T1000 (cell line): ENCODE data around the gene PHLDB3.
"Not testable (repeated sequence)": the region's sequence is repeated elsewhere in the genome, so short reads cannot be mapped to it uniquely, and the experiment has no call there.

Source experiments
- DNase-seq: peaks from one replicate; lab custom pipeline; 2025; ENCODE audit warnings: mixed read lengths; lab: John Stamatoyannopoulos, UW

PHLDB3 gene

DNA sequence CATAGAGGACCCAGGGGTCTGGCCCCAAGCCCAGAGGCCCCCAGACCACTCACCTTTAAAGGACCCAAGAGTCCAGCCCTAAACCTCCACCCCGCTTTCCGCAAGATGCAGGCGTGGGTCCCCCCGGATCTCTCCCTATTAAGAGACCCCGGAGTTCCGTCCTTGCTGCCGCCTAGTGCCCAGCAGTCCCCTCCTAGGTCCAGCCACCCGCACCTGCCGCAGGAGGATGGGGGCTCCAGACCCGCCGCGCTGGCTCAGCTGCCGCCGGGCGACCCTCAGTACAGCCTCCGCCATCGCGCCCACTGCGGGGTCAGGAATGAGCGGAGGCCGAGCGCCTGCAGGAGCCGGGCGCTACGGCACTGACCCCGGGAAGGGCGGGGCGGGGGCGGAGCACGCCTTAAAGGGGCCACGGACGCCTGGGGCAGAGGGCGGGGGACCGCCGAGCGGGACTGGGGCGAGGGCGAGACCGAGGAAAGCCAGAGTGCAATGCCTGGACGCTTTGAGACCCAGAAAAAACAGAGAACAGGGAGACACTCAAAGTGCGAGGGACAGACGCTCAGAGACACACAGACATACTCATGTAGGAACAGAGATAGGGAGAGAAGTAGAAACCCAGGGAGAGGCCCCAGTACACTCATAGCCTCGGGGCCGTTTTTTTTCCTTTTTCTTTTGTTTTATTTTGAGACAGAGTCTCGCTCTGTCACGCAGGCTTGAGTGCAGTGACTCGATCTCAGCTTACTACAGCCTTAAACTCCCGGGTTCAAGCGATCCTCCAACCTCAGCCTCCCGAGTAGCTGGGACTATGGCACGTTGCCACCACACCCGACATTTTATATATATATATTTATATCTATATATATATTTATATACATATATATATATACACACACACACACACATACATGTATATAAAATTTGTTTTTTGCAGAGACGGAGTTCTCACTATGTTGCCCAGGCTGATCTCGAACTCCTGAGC, 22.6 kb upstream of the PHLDB3 start, which contains the start of gene ETHE1:
Gene ETHE1 (minus strand): TSS at position 318 of the 976 bp plus-strand sequence. CDS start 24 bp downstream, at position 294.
- peak; percentile 53 for DNase-seq

GRCh38 chr19:43525836-43526771, 21.6 kb upstream of the PHLDB3 start:
- no peak for DNase-seq

DNA sequence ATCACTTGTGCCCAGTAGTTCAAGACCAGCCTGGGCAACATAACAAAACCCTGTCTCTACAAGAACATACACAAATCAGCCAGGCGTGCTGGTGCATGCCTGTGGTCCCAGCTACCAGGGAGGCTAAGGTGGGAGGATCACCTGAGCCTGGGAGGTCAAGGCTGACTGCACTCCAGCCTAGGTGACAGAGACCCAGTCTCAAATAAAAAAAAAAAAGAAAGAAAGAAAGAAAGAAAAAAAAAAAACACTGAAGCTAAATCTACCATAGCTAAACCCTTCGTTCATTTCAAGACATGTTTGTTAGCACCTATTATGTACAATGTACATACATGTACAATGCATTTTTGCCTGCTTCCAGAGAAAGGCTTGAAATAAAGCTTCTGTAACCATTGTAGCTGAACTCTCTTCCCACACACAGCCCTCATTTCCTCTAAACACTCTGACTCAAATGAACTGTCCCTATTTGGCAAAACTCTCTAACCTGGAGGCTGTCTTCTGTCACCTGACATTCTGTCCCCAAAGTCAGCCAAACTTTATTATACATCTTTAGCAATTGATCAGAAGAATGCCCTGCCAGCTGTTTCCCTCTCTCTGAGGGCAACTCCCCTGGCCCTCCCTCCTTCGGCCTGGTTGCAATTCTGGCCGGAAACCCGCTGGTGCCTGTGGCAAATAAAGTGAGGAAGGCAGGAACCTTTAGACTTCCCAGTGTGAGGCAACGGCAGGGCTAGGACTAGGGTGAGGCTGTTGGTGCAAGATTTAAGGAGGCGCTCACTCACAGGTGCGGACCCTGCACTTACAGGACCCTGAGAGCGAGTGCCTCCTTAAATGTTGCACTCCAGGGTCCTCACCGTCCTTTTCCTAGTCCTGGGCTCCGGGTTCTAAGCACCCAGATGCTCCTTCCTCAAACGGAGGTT, 20.6 kb upstream of the PHLDB3 start:
- DNase-seq: no peak

GRCh38 chr19:43523696-43524095, 19.1 kb upstream of the PHLDB3 start:
- not testable (repeated sequence) for DNase-seq

DNA sequence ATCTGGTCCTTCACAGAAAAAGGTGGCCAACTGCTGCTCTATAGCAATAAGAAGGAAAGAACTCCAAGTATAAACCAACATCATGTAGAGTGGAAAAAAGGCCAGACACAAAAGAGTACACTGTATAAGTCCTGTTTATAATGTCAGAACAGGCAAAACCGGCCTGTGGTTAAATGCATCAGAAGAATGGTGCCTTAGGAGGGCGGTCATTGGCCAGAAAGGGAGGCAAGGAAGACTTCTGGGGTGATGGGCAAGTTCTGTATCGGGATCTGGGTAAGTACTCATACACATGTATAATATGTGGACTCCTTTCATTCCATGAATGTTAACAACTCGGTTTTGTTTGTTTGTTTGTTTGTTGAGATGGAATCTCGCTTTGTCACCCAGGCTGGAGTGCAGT, 18.4 kb upstream of the PHLDB3 start:
- DNase-seq: no peak

GRCh38 chr19:43519436-43520088, 15.0 kb upstream of the PHLDB3 start:
- peak; percentile 81 for DNase-seq

DNA sequence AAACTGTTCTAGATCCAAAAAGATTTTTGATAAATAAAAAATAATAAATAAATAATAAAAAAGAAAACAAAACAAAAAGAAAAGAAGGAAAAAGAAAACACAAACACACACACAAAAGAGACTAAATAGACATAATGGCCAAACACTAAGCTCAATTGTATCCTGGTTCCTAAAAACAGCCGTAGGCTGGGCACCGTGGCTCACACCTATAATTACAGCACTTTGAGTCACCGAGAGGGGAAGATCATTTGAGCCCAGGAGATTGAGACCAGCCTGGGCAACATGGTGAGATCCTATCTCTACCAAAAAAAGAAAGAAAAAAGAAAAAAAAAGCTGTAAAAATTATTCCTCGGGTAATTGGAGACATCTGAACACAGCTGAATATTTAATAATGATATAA, 13.5 kb upstream of the PHLDB3 start:
- DNase-seq: no peak

DNA sequence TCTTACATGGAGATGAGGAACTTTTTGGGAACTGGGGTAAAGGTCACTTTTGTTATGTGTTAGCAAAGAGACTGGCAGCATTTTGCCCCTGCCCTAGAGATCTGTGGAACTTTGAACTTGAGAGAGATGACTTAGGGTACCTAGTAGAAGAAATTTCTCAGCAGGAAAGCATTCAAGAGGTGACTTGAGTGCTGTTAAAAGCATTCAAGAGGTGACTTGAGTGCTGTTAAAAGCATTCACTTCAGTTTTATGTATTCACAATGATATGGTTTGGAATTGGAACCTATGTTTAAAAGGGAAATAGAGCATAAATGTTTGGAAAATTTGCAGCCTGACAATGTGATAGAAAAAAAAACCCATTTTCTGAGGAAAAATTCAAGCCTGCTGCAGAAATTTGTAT, 7.9 kb upstream of the PHLDB3 start:
- not testable (repeated sequence) for DNase-seq

GRCh38 chr19:43511324-43511723, 6.8 kb upstream of the PHLDB3 start:
- no peak for DNase-seq

DNA sequence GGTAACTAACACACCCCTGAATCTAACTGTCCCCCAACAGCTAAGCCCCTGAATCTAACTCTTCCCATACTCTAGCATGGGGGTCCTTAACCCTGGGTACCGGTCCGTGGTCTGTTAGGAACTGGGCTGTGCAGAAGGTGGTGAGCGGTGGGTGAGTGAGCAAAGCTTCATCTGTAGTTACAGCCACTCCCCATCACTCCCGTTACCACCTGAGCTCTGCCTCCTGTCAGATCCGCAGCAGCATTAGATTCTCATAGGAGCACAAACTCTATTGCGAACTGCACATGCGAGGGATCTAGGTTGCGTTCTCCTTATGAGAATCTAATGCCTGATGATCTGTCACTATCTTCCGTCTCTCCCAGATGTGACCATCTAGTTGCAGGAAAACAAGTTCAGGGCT, 6.2 kb upstream of the PHLDB3 start:
- DNase-seq: no peak

- DNase-seq: no peak
These were observed 3.3 kb upstream of the PHLDB3 start for GRCh38 chr19:43507880-43508279.

- DNase-seq: no peak
These were observed 2.1 kb upstream of the PHLDB3 start for GRCh38 chr19:43506629-43507028.

DNA sequence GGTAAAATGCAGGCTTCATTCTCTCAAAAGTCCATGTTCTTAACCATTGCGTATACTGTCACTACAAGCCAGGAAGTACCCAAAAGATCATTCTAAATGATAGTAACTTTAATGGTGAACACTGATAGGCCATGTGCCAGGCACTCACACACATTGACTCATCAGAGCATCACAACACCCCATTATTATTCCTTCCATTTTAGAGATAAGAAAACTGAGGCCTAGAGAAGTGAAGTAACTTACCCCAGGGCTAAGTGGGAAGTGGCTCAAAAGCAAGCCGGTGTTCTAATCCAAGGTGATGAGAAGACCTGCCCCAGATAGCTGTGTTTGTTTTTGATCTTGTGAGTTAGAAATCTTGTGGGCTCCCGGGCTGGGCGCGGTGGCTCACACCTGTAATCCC, 1.4 kb upstream of the PHLDB3 start:
- DNase-seq: no peak

GRCh38 chr19:43505186-43505456, 575 bp upstream of the PHLDB3 start:
- DNase-seq: no peak

DNA sequence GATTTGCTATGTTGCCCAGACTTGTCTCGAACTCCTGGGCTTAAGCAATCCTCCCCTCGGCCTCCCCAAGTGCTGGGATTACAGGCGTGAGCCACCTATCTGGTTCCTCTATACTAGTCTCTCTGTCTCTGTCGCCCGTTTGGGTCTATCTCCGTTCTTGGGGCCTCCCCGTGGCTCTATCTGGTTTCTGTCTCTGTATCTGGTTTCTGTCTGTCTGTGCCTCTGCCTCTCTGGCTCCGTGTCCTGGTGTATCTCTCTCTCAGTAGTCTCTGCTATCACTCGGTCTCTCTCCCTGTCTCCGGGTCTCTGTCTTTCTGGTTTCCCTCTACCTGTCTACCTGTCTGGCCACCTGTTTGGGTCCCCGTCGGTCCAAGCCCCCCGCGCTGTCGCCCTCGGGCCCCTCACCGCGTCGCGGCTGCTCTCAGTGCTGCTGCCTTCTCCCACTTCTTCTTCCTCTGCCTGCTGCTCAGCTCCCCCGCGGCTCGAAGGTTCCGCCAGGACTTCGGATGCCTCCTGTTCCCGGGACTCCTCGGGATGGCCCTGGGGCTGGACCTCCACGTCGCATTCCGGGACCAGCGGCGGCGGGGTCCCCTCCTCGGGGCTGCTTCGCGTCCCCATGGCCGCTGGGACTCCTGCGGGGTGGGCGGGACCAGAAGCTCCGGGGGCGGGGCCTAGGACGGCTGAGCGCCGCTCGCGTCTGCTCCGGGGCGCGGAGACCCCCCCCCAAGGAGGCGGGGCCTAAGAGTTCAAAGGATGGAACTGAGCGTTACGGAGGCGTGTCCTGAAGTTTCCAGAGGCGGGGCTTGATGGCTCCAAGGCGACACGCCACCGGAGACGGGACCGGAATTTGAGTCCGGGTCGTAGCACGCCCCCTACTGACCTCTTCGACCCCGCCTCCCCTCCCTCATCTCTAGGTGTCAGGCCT, 783 bp downstream of the PHLDB3 start:
- peak; percentile 91 for DNase-seq

DNA sequence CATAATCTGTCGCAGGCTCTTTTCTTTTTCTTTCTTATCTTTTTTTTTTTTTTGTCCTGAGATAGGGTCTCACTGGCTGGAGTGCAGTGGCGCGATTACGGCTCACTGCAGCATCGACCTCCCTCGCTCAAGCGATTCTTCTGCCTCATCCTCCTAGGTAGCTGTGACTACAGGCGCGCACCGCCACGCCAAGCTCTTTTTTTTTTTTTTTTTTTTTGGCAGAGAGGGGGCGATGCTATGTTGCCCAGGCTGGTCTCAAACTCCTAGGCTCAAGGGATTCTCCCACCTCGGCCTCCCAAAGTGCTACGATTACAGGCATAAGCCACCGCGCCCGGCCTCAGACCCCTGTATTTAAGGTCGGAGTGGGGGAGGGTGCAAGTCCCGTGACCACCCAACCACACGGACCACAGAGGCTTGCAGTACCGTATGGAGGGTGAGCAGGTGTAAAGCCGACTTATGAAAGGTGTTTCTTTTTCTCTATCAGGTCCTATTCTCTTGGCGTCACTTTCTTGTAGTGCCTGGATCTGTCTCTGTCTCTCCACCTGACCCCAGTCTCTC, 2.0 kb downstream of the PHLDB3 start:
- DNase-seq: no peak

- DNase-seq: no peak
These were observed 2.7 kb downstream of the PHLDB3 start for GRCh38 chr19:43501661-43502418.

DNA sequence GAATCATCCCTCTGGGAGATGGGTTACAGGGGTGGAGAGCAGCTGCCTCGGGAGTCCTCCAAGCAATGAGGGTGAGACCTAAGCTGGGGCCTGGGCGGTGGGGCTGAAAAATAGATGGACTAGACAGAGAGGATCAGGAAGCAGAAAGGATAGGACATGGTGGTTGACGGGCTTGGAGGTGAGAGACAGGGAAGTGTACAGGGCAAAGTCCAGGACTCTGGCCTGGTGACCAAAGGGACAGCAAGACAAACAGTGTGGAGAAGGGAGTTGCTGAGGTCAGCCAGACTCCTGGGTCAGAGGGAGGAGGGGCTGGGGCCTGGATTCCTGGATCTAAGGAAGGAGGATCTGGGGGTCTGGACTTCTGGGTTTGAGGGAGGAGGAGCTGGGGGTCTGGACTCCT, 5.5 kb downstream of the PHLDB3 start:
- no peak for DNase-seq

GRCh38 chr19:43498233-43498842, 6.2 kb downstream of the PHLDB3 start:
- no peak for DNase-seq
